H1 (cell line): ENCODE results near the gene P2RY8. TPM values are rescaled to one million over a fixed set of nuclear protein-coding genes. Genes with fewer than 3 reads are reported as not detected.

Source experiments
- CBX5 ChIP-seq: fragments of 300-800, 300-1000 bp; sonication (generic); IDR thresholded peaks from 2 replicates; pipeline ENCODE4 v1.7.1; 2016; ENCODE audit warnings: antibody characterized with exemption, low read length, low read depth
- CHD1 ChIP-seq: IDR thresholded peaks from 2 replicates; pipeline ENCODE4 v1.6.1; 2012; ENCODE audit warnings: low read depth, low read length, improper control_type of control experiment
- CHD2 ChIP-seq: IDR thresholded peaks from 2 replicates; pipeline ENCODE4 v1.6.1; 2012; ENCODE audit warnings: low read length, improper control_type of control experiment
- GABPA ChIP-seq: IDR thresholded peaks from 2 replicates; pipeline ENCODE4 v1.6.1; 2011; ENCODE audit warnings: mild to moderate bottlenecking, low read length, moderate library complexity, borderline replicate concordance; ENCODE audit not compliant: insufficient read depth
- HDAC6 ChIP-seq: IDR thresholded peaks from one replicate; pipeline ENCODE4 v1.7.1; 2012; ENCODE audit warnings: low read depth, mild to moderate bottlenecking, inconsistent platforms, low read length, moderate library complexity
- RXRA ChIP-seq: IDR thresholded peaks from 2 replicates; pipeline ENCODE4 v1.6.1; 2011; ENCODE audit warnings: low read depth, mild to moderate bottlenecking, low read length, moderate library complexity; ENCODE audit not compliant: insufficient read depth
- SUZ12 ChIP-seq: fragments of 200-600 bp; sonication (generic); IDR thresholded peaks from 2 replicates; pipeline ENCODE4 v1.6.1; 2012; ENCODE audit warnings: mild to moderate bottlenecking, inconsistent platforms, low read length, moderate library complexity, mixed read lengths
- TBP ChIP-seq: IDR thresholded peaks from 2 replicates; pipeline ENCODE4 v1.6.1; 2011; ENCODE audit warnings: low read depth, low read length, improper control_type of control experiment
- polyA plus RNA-seq, 7 experiments: library from polyadenylated mRNA; depleted of rRNA in 3 of 7; stranded (reverse) in 5 of 7; unstranded in 2 of 7; fragments of >200 nt in 5 of 7; fragments of 200-250 nt in 2 of 7; gene quantifications; 1 replicate in 5 of 7; 2 replicates in 1 of 7; 4 replicates in 1 of 7; pipeline versions ENCODE4 v1.2.1 to v1.2.3, GENCODE V29; 2011 to 2013; ENCODE audit warnings: missing spikeins in 2 of 7, mixed read lengths in 2 of 7
- total RNA-seq: library from RNA; stranded (reverse); fragmentation: NEBNext Ultra II Directional; extraction: Animal tissue kit (Norgen Biotek cat#: 25700); gene quantifications from 2 replicates; pipeline ENCODE4 v1.2.1, GENCODE V29; 2021
- TF ChIP-seq, protein P1 (sequence below): fragments of 300-600 bp; sonication (generic); IDR thresholded peaks from 2 replicates; pipeline ENCODE4 v1.7.1; 2012; ENCODE audit warnings: low read length, moderate library complexity, mild to moderate bottlenecking, inconsistent platforms; ENCODE audit not compliant: insufficient replicate concordance

P2RY8 gene
- total and polyA plus RNA-seq, 2 of the 8 experiments (the other 6 are each of a cell fraction or from before 2014, with no cell fraction given), result 0.09 to 0.15 TPM

DNA sequence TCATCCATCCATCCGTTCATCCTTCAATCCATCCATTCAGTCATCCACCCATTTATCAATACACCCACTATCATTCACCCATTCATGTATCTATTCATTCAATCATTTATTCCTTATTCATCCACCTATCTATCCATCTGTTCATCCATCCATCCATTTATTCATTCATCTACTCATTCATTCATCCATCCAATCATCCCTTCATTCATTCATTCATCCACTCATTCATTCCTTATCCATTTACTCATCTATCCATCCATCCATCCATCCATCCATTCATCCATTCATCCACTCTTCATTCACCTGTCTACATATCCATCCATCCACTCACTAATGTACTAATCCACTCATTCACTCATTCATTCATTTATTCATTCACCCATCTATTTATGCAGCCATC lies 9.5 kb downstream of the P2RY8 start (continued):
- TF ChIP-seq, protein P1, sequence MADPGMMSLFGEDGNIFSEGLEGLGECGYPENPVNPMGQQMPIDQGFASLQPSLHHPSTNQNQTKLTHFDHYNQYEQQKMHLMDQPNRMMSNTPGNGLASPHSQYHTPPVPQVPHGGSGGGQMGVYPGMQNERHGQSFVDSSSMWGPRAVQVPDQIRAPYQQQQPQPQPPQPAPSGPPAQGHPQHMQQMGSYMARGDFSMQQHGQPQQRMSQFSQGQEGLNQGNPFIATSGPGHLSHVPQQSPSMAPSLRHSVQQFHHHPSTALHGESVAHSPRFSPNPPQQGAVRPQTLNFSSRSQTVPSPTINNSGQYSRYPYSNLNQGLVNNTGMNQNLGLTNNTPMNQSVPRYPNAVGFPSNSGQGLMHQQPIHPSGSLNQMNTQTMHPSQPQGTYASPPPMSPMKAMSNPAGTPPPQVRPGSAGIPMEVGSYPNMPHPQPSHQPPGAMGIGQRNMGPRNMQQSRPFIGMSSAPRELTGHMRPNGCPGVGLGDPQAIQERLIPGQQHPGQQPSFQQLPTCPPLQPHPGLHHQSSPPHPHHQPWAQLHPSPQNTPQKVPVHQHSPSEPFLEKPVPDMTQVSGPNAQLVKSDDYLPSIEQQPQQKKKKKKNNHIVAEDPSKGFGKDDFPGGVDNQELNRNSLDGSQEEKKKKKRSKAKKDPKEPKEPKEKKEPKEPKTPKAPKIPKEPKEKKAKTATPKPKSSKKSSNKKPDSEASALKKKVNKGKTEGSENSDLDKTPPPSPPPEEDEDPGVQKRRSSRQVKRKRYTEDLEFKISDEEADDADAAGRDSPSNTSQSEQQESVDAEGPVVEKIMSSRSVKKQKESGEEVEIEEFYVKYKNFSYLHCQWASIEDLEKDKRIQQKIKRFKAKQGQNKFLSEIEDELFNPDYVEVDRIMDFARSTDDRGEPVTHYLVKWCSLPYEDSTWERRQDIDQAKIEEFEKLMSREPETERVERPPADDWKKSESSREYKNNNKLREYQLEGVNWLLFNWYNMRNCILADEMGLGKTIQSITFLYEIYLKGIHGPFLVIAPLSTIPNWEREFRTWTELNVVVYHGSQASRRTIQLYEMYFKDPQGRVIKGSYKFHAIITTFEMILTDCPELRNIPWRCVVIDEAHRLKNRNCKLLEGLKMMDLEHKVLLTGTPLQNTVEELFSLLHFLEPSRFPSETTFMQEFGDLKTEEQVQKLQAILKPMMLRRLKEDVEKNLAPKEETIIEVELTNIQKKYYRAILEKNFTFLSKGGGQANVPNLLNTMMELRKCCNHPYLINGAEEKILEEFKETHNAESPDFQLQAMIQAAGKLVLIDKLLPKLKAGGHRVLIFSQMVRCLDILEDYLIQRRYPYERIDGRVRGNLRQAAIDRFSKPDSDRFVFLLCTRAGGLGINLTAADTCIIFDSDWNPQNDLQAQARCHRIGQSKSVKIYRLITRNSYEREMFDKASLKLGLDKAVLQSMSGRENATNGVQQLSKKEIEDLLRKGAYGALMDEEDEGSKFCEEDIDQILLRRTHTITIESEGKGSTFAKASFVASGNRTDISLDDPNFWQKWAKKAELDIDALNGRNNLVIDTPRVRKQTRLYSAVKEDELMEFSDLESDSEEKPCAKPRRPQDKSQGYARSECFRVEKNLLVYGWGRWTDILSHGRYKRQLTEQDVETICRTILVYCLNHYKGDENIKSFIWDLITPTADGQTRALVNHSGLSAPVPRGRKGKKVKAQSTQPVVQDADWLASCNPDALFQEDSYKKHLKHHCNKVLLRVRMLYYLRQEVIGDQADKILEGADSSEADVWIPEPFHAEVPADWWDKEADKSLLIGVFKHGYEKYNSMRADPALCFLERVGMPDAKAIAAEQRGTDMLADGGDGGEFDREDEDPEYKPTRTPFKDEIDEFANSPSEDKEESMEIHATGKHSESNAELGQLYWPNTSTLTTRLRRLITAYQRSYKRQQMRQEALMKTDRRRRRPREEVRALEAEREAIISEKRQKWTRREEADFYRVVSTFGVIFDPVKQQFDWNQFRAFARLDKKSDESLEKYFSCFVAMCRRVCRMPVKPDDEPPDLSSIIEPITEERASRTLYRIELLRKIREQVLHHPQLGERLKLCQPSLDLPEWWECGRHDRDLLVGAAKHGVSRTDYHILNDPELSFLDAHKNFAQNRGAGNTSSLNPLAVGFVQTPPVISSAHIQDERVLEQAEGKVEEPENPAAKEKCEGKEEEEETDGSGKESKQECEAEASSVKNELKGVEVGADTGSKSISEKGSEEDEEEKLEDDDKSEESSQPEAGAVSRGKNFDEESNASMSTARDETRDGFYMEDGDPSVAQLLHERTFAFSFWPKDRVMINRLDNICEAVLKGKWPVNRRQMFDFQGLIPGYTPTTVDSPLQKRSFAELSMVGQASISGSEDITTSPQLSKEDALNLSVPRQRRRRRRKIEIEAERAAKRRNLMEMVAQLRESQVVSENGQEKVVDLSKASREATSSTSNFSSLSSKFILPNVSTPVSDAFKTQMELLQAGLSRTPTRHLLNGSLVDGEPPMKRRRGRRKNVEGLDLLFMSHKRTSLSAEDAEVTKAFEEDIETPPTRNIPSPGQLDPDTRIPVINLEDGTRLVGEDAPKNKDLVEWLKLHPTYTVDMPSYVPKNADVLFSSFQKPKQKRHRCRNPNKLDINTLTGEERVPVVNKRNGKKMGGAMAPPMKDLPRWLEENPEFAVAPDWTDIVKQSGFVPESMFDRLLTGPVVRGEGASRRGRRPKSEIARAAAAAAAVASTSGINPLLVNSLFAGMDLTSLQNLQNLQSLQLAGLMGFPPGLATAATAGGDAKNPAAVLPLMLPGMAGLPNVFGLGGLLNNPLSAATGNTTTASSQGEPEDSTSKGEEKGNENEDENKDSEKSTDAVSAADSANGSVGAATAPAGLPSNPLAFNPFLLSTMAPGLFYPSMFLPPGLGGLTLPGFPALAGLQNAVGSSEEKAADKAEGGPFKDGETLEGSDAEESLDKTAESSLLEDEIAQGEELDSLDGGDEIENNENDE, result no peak
- TF ChIP-seq SUZ12 (no peak), CHD2 (no peak), HDAC6 (no peak), CHD1 (no peak), CBX5 (no peak), GABPA (no peak), RXRA (no peak), TBP (no peak)
